ENCODE data around the gene DRICH1.
"Not testable (repeated sequence)": the region's sequence is repeated elsewhere in the genome, so short reads cannot be mapped to it uniquely, and the experiment has no call there.

The DRICH1 gene

DNA sequence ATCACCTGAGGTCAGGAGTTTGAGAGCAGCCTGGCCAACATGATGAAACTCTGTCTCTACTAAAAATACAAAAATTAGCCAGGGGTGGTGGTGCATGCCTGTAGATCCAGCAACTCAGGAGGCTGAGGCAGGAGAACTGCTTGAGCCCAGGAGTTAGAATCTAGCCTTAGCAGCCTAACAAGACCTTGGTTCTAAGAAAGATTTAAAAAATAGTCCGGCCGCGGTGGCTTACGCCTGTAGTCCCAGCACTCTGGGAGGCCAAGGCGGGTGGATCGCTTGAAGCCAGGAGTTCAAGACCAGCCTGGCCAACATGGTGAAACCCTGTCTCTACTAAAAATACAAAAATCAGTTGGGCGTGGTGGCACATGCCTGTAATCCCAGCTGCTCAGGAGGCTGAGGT is 14.4 kb upstream of the DRICH1 start:
- not testable (repeated sequence) for DNase-seq

DNA sequence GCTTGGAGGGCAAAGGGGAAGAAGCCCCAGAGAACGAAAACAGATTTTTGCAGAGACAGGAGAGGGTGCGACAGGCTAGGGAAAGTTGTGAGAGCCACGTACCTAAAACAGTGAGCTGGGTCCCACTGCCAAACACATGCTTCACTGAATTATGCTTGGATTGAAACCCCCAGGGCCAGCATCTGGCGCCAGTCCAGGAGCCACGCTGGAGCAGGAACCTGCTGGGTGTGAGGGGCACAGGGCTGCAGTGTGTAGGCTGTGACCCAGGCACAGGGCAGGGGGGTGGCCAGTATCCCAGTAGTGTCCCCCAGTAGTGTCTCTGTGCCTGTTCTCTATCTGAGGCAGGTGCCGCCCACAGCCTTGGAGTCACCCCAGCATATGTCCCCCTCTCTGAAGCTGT is 8.1 kb upstream of the DRICH1 start:
- not testable (repeated sequence) for DNase-seq

DNA sequence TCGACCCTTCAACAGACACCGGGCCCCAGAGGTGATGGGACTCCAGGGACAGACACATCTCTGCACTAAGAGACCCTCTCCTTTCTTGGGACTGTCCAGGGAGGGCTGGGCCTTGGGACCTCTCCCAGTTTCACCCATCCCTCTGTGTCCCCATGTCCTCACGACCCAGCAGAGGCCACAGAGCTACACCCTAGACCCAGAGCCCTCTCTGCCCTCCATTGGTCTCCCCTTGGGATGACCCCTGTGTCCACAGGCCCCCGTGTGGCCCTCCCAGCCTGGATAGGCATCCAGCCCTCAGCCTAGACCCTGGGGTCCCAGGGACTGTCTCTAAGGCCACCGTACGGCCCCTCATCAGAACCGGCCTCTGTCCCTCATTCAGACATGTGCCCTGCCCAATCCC is 7.5 kb upstream of the DRICH1 start:
- DNase-seq, result no peak

DNA sequence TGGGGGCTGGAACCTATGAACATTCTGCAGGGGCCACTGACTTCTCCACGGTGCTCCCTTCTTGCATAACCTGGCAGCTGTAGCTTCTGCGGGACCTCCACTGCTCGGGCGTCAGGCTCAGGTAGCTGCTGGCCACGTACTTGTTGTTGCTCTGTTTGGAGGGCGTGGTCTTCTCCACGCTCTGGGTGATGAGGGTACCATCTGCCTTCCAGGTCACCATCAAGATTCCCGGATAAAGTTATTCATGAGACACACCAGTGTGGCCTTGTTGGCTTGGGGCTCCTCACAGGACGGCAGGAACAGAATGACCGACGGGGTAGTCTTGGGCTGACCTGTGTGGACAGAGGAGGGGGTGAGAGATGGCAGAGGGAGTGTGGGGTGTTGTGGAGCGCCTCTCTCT is 6.5 kb upstream of the DRICH1 start:
- DNase-seq, result no peak

DNA sequence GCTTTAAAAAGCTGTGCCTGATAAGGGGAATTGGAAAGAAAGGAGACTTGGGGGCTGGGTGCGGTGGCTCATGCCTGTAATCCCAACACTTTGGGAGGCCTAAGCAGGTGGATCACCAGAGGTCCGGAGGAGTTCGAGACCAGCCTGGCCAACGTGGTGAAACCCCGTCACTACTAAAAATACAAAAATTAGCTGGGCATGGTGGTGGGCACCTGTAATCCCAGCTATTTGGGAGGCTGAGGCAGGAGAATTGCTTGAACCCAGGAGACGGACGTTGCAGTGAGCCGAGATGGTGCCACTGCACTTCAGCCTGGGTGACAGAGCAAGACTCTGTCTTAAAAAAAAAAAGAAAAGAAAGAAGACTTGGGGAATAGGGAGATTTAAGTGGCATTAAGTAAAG is 3.2 kb upstream of the DRICH1 start:
- DNase-seq, result not testable (repeated sequence)

DNA sequence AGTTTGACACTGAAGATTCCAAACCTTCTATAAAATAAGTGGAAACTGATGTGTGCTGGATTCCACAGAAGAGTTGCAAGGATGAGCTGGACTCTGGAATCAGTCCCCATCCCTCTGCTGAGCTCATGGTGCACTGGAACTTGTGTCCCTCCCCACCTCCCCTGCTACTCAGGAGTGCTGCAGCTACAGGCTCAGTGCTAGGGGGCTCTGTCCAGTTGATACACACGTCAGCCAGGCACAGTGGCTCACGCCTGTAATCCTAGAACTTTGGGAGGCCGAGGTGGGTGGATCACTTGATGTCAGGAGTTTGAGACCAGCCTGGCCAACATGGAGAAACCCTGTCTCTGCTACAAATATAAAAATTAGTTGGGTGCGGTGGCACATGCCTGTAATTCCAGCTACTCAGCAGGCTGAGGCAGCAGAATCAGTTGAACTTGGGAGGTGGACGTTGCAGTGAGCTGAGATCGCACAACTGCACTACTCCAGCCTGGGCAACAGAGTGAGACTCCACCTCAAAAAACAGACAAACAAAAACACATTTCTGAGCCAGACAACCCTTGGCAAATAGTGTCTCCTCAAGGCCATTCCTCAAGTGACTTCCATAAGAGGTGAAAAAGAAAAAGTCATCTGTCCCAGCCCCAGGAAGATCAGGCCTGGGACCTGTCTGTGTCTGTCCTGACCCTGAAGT is 3.9 kb downstream of the DRICH1 start:
- DNase-seq, result not testable (repeated sequence)

DNA sequence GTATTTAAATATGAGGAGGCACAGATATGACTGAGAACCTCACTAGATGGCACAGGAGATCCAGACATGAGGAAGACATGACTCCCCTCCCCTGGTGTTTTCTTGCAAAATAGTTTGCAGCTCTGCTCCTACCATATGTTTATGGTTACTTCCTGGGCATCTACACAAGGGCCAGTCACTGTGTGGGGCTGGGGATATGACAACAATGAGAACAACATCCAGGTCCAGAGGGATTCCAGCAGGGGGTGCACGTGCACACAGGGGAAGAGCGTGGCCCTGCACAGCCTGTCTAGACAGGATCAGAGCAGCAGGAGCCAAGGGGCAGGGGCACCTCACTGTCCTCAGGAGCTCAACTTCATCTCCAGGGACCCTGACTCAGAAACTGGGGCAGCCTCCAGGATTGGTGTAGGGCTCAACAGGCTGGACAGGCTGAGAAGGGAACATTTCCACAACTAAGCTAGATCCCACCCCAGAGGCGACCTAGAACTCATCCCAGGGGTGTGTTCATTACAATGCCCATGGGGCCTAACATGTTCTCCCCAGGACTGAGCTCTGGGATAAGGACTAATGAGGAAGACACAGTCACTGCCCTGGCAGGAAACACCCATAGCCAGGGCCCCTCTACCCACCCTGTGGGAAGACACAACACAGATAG is 4.6 kb downstream of the DRICH1 start:
- DNase-seq, result peak; percentile 75

DNA sequence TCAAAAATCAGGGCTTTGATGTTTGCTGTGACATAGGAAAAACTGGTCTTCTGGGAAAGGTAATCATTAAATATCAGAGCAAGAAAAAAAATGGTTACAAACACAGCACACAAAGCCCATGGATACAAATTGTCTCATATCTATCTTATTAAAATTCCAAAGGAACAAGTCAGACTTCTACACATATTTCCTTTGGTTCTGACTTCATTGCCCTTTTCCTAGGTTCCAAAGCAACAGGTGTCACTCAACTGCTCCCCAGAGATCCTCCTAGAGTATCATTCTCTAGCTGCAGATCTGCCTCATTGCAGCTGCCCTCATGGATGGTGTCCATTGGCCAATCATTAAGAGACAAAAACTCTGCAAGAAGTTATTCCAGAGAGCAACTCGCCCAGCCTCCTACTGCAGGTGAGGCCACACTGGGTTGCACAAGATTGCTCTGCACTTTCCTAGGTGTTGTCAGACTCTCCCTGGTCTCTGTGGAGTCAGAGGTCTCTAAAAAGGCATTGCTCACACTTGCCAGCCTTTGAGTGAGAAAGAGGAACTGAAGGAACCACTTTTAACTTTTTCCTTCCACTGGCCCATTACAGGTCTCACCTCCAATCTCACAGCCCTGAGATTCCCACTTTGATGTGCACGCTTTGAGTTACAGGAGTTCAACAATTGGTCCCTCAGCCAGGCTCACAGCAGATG is 5.7 kb downstream of the DRICH1 start:
- no peak for DNase-seq

DNA sequence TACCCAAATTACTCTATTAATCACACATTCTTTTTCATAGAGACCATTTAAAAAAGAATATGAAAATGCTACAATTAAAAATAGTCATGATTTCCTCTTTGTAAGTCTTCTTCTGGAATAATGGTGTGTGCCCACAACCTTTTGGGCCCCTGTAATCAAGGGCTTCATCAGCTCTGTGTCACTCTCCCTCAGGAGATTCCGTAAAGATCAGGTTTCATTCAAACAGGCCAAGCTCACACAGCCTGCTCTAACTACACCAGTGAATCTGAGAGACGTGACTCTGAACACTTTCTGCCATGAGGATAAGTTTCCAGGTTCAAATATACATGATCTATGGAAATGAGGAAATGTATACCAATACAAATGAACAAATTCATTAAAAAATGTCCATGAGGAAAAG is 9.5 kb downstream of the DRICH1 start:
- no peak for DNase-seq

DNA sequence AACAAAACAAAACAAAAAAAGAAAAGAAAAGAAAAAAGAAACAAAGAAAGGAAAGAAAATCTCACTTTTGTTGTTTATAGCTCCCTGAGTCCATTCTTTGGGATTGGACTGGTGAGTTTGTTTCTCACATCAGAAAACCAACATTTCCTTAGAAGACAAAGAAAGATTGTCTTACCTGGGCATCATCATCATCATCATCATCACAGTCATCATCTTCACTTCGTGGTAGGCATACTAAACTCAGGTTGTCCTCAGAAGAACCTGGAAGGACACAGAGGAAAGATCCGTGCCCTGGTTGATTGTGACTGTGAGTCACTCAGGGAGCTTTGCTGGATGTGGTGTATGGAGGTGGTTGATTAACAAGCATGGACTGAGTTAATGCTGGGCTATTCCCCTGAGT is 10.2 kb downstream of the DRICH1 start:
- not testable (repeated sequence) for DNase-seq

DNA sequence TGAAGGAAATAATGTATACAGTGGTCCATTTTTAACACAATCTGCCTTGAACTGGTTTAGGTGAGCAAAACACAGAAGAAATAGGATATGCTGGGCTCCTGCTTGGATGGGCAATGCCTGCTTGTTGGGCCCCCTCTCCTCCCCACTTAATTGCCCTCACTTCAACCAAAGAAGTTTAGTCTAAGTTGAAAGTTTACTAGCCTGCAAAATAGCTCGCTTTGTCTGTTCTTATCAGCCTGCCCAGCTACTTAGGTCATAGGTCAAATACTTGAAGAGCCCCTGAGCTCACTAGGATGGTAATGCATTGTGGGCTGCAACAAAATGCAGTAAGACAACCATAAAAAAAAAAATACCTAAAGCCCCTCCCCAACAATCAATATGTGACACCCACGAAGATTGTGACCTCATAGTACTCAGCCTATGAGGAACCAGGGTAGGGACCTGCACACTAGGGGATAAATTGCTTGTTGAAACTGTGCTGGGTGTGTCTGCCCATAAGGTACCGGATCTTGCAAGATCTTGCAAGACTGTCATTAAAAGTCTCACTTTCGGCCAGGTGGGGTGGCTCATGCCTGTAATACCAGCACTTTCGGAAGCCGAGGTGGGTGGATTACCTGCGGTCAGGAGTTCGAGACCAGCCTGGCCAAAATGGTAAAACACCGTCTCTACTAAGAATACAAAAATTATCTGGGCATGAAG is 10.9 kb downstream of the DRICH1 start:
- DNase-seq, result no peak

DNA sequence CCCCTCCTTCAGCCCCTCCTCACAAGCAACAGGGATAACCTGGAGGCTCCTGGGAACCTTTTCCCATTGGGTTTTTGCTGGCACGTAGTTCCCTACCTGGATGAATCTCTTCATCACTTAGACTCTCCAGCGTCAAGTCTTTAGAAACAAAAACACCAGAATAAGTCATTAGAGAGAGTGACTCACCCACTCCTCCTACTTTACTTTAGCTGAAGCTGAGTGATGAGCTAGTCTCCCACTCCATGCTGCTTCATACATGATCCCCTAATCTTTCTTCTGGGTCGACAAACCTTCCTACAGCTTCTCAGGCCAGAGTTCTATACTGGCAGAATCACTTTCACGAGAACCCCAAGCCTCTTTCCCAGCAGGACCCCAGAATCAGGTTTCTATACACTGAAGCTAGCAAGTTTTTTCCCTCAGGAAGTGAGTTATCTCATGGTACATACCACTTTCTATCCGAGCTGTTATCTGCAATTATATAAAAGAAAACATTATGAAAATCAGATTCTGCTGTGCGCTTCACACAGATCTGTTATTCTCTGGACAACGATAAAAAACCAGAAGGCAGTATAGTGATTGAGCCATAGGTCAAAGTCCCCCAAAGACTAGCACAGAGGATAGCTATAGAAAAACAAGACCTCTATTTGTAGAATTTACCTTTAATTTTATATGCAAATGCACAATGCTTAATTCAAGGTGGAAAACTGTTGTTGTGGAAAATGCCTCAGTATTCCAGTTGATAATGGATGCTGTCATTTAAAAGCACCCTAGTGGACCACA is 18.7 kb downstream of the DRICH1 start:
- no peak for DNase-seq

DNA sequence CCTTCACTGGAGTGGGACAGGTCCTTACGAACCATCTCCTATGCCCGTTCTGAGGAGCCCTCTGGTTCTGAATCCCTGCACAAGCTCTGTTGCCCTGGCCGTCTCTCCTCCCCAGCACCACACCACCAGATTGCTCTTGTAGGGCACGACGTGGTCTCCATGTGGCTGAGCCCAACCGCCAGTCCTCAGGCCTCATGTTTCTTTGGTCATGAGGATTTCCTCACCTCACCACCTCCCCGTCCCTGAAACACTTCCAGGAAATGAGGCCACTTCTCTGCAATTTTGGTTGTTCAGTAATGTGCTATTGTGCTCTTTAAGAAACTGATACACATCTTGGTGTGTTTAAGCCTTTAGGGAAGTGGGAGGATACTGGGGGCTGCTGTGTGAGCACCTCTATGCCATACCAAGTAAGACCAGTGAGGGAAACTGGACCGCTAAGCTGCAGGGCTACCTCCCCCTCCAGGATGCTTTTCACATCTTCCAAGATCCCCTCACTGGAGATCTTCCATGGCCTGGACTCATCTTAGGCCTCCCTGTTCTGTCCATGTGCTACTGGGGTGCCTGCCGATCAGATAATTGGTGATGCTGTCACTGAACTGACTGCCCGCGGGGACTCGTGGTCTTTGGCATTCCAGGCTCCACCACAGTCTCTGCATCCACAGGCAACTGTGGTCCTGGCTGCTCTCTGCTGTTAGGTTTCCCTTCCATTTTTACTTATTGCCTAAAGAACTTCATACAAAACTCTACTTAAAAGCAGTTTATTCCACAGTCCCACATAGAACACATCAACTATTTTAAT is 21.9 kb downstream of the DRICH1 start:
- DNase-seq, result peak; percentile 39

DNA sequence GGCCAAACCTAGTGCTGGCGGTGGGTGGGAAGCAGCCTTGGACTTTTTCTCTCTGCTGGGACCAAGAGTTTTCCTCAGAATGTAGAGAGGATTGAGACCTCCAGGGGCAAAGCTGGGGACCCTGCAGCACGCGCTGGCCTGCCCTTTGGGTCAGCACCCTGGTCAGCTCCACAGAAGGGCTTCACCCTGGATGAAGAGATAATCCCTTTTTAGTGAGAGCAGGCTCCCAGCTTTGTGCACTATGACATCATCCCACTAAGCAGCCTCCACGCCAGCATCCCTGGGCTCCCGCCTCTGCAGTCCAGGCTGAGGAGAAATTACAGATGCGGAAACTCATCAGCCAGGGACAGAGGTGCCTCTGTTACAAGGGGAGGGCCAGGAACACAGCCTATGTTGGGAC is 23.5 kb downstream of the DRICH1 start:
- peak; percentile 45 for DNase-seq

DNA sequence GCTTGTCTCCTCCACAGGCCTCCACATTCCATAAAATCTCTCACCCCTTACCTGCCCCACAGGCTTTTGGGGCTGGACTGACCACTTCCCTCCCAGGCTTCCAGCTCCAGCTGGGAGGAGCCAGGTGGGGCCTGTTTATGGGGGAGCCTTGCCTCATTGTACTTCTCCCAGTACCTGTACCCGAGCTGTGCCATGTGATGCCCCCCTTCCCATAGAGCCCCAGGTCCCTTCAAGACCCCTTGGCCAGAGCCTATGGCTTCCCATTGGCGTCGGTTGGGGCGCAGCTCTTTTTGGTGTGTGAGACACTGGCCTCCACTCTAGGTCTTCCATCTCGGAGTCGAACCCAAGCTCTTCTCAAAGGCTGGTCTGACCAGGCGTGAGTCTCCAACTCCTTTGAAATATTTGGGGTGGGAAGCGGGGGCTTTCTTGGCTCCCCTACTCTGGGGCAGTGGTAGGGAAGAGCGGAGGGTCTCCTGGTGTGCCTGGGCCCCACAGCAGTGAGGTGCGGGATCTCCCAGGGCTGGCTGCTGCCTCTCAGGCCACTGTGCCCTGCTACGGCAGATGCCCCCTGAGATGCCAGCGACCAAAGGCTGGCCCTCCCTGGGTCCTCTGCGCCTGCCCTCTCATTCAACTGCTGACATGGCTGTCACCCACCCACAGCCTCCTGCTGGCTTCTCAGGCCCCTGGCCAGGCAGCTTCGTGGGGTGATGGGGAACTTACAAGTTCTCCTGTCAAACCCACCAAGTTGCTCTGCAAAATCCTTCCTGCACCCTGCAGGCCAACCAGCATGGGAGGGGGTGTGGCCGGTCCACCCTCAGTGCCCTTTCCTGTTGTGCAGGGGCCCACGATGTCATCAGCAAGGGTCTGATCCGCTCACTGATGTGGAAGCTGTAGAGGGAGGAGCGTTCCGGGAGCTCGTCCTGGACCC is 25.7 kb downstream of the DRICH1 start:
- no peak for DNase-seq

DNA sequence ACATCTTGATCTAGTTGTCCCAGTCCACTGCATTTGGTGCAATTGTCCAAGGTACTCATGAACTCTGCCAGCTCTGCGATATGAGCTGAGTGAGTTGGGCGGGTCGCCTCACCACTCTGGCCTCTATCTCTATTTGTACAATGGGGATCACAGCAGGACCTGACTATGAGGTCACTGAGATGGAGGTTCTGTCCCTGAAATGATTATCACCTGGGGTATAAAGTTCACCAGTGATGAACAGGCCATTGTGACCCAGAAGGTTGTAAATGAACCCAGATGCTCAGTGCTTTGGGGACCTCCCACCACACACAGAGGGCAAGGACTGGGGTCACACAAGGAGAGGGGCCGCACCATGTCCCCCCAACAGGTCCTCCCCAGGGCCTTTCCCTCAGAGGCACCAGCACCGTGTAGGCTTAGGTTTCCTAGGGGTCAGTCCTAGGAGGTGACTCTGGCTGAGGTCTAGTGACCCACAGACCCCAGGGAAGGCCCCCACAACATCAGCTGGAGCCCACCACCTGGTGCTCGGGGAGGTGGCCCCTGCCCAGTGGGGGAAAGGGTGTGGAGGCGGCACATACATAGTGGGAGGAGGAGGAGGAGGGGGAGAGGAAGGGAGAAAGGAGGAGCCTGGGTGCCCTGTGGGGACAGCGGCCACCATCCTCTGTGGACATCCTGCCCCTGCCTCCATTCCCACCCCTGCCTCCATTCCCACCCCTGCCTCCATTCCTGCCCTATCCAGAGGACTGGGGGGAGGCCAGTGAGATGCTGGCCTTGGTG is 27.0 kb downstream of the DRICH1 start:
- DNase-seq, result no peak

DNA sequence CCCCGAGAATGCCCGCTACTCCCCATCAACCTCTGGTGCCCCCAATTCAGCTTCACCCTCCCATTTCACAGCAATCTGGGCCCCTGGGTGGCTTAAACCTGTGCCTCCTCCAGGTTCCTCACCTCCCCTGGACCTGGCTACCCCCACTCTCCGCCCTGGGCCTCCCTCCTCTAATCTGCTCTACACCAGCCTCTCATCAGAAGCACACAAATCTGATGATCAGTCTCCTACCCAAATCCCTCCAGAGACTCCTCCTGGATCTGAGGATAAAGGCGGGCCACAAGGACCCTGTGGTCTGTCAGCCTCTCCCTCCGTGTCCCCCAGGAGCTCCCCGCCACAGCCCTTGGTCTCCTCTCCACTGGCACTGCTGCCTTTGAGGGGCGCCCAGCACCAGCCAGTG is 28.9 kb downstream of the DRICH1 start:
- DNase-seq, result no peak

DNA sequence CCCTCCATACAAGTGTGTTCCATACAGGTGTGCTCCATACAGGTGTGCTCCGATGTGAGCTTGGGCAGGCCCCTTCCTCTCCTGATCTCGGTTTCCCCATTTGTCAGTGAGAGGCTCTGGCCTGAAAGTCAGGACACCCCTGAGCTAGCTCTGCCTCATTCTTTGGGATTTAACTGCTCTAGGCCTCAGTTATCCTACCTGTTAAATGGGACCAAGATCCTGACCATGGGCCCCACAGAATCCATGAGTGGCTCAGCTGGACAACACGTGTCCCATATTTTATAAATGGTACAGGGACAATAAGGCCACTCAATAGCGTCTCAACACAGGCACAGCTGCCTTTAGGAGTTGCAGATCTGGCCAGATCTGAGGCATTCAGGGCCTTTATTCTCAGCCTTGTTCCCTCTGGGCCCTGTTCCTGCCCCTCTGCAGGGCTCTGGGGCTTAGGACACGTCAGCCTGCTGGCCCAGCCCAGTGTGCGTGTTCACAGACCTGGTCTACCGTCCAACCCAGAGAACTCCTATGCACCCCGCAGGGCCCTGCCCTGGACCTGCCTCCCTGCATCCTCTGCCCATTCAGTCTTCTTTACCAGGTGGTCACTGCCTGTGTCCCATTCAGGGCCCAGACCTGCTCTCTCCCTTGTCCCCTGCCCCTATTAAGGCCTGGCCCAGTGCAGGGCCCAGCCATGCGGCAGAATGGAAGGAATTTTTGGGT is 33.2 kb downstream of the DRICH1 start:
- no peak for DNase-seq

DNA sequence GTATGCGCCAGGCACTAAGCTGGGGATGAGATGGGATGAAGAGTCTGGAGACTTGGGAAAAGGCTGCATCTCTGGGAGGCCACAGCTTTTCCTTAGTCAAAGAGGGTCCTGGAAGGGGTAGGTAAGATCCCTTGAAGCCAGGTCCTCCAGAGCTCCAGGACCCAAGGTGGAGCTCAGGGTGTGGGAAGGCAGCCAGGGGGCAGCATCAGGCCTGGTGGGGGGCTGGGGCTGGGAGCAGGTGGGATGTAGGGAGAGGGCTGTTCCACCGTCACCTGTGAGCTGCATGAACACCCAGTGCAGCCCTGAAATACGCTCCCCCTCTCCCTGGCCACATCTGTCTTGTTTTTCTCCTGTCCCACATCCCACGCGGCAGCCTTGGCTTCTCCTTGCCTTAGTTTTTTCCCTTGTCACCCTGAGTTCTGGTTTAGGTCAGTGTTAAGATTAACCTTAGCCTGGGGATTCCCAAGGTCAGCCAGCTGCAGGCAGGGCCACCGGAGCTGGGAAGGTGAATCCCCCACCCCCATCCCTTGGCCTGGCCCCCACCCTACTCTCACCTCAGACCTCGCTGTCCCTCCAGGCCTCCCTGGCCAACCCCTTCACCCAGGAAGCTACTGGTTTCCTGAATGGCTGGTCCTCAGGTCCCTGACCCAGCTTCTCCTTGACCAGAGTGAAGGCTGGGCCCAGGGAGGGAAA is 34.4 kb downstream of the DRICH1 start:
- not testable (repeated sequence) for DNase-seq
